GM18861 (cell line): ENCODE measurements around the gene SAMD7.

Source experiments
- ATAC-seq: cut with Tn5 transposase; IDR thresholded peaks from one replicate; pipeline ENCODE4 v1.9.1; 2021; ENCODE audit not compliant: unreplicated experiment

SAMD7 gene, protein sequence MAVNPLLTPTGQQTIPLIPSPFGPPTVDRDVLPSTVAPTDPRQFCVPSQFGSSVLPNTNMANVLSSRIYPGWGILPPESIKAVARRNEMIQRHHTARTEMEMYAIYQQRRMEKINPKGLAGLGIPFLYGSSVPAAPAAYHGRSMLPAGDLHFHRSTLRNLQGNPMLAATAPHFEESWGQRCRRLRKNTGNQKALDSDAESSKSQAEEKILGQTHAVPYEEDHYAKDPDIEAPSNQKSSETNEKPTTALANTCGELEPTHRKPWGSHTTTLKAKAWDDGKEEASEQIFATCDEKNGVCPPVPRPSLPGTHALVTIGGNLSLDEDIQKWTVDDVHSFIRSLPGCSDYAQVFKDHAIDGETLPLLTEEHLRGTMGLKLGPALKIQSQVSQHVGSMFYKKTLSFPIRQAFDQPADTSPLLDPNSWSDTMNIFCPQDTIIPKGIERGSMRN

DNA sequence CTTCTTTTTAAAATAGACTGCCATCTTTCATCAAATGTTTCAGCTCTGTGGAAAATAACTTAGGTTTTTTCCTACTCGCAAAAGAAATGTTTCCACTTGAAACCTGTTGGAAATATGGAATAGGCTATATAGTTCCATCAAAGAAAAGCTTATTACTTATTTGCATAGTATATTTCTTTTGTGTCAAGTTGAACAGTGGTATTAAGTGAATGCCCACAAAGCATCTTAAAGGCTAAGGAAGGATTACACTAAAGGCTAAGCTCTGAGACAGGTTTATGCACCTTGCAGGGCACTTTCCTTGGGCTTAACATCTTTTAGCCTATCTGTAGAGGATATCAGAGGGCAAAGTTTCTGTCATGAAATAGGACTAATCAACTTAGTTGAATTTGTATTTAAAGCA is at the start of gene SAMD7:
SAMD7 (plus strand) TSS at position 301 of the 400 bp plus-strand sequence. CDS start 7,927 bp downstream, outside the sequence.
- ATAC-seq, result no peak

DNA sequence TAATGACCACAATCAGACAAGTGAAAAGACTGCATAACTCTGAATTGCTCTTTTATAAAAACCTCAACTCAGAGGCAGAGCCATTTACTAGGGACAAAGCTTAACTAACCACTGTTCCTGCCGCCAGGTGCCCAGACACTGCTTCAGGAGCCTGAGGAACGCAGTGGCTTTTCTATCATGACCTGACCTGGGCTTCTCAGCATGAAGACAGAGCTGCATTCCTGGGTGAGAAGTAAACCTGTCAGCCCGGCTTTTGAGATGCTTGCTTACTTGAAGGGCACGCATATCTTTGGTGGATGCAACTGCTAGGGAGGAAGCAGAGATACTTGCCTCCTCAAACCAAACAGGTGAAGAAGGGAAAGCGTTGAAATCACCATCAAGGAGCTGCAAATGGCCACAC is 49.5 kb upstream of the SAMD7 start:
- no peak for ATAC-seq

DNA sequence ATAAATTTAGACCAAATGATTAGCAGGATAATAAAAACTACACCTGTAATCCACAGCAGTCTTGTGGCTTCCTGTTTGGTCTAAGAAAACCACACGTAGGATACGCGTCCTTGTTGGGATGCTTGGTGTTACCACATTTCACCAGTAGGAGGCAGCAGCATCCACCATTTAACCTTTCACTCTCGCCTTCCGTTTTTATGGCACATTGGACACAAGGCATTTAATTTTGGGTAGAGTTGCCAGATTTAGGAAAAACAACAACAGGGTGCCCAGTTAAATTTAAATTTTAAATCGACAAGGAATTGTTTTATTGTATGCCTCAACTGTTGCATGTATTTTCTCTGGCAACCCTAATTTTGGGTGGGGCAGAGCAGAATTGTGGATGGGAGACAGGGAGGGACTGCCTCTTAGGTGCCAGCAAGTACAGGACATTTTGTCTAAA is 47.9 kb upstream of the SAMD7 start:
- ATAC-seq, result no peak

DNA sequence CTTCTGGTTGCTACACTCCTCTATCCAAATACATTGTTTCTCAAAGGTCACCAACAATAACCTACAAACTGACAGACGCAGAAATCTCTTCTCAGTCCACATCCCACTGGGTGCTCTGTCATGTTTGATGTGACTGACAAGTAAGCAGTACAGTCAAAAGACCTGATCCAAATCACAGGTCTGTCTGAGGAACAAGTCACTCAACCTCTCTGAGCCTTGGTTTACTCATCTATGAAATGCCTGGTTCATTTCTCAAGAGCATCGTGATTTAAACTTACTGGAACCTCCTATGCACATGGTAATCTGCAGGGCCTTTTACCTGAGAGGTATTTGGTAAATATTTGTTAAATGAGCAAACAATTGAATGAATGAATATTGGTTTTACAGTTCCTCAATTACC is 47.1 kb upstream of the SAMD7 start:
- no peak for ATAC-seq

DNA sequence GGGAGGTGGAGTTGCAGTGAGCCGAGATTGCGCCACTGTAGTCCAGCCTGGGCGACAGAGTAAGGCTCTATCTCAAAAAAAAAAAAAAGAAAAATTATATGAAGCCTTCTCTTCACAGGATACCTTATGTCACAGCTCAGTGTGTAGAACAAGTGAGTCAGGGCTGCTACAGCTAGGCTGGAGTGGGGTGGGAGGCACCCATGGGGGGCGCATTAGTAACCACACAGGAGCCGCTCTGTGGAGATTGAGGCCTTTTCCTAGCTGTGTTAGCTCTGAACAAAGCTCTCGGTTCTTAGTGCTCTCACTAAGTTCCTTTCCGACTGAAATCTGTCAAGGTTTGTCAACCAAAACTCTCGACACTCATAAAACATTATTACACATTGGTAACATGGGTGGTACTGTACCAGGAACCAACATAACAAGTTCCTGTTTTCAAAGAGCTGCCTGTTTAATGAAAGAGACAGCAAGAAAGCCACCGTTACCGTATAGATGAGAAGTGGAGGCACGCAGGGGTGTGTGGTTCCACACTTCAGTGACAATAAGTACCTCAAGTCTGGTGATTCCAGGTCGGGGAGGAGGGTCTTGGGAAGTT is 46.1 kb upstream of the SAMD7 start:
- no peak for ATAC-seq

DNA sequence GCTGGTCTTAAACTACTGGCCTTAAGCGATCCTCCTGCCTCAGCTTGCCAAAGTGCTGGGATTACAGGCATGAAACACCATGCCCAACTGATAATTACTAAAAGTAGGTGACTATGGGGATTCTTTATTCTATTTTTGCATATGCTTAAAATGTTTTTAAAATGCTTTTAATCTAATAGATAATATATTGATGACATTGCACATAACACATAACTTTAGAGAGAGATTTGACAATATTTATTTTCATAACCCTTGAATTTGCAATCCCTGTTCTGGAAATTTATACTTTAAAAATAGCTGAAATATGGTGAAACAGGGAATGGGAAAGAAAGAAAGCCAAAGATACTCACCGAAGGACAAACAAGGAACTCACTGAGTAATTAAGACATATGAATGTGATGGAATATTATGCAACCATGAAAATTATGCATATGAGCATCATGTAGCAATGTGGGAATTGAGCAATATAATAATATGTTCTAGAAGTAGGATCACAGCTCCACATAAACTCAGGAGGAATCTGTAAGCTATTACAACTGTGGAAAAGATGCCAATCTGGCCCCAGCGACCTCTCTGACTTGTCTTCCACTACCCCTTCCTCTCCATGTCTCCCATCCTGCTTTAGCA is 43.7 kb upstream of the SAMD7 start:
- ATAC-seq, result no peak

DNA sequence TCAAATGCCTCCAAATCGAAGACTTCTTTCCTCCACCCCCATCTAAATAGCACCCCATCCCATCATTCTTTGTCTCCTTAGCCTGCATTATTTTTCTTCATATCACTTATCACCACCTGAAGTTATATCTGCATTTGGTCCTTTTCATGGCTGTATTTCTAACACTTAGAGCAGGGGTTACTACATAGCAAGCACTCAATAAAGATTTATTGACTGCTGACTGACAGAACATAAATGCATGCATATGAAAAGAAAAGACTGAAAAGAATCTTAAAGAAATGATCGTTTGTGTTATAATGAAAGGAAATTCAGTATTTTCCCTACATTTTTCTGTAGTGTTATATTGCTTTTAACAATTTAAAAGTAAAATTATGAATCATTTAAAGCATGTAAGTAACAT is 43.0 kb upstream of the SAMD7 start:
- ATAC-seq, result no peak

DNA sequence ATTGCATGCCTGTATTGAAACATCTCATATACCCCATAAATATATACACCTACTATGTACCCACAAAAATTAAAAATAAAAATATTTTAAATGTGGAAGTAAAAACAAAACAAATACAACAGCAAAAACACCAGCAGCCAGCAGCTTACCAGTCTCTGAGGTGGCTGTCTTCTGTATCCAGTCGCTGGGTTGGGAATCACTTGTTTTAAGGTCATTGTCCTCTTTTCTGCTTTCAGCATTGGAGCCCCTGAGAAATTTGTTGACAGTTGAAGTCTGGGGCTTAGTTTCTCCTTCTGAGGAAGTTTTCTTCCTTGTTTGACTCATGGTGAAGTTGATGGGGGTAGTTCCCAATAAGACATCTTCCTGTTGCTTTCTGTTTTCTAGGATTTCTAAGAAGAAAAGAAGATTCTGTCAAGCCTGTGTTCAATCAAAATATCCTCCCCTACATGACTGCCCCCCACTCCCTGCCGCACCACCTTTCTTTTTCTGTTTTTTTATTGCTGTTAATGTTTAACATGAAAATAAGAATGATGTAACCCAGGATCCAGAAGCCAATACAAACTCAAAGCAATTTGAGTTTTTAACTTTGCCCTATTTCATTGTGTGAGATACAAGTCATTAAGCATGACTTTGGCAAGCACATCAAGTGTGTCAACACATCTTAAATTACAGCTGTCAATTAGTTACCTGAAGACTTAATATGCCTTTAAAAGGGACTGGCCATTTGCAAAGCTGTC is 41.7 kb upstream of the SAMD7 start, which contains the start of gene LRRC31:
LRRC31 (minus strand) TSS at position 452 of the 737 bp plus-strand sequence; CDS start at position 324, 128 bp downstream.
- no peak for ATAC-seq

DNA sequence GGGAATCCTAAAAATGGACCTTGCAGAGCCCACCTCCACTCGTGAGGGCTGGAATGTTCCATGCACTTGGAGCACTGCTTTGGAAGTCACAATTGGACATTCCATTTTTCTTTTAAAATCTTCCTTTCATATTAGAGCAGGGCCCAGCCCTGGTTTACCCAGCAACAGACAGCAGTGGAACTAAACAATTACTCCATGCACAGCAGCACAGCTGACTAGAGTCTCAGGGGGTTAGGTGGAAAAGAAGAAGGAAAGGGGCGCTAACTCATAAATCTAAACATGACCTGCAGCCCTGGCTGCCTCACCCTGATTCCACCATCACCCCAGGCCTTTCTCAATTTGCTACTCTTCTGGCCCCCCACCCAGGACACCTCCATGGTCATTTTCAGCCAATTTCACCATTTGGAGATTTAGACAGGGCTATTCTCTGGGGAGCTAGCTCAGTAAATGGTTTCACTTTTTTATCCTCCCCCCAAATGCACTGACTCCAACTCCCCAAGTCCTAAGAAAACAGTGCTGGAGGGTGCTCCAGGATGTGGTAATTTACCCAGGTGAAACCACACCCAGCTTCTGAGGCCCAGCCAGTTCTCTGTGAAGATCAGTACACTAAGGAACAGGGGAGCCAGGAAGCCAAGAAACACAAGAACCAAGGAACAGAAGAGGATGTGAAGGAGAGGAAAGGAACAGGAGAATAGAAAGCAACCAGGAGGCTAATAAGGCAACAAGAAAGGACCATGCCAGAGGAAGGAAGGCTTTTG is 40.1 kb upstream of the SAMD7 start:
- no peak for ATAC-seq

DNA sequence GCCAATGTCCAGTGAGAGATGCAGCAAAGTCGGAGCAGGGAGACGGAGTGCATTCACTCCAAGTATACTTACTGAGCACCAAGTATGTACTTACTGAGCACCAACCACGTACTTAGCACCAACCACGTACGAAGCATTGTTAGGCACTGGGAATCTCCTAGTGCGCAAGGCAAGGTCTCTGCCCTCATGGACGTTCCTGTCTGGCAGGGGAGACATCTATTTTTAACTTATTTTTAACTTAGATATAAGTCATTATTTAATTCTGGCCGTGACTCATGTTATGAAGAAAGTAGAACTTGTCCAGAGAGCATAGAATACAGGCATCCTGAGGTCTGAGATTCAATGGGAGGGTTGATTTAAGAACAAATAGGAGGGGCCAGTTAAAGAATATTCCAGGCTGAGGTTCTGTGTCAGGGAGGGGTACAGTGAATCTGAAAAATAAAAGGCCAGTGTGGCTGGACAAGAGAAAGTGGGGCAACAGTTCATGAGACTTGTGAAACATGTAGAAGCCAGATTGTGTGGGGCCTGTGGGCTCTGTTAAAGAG is 32.3 kb upstream of the SAMD7 start:
- ATAC-seq, result no peak

DNA sequence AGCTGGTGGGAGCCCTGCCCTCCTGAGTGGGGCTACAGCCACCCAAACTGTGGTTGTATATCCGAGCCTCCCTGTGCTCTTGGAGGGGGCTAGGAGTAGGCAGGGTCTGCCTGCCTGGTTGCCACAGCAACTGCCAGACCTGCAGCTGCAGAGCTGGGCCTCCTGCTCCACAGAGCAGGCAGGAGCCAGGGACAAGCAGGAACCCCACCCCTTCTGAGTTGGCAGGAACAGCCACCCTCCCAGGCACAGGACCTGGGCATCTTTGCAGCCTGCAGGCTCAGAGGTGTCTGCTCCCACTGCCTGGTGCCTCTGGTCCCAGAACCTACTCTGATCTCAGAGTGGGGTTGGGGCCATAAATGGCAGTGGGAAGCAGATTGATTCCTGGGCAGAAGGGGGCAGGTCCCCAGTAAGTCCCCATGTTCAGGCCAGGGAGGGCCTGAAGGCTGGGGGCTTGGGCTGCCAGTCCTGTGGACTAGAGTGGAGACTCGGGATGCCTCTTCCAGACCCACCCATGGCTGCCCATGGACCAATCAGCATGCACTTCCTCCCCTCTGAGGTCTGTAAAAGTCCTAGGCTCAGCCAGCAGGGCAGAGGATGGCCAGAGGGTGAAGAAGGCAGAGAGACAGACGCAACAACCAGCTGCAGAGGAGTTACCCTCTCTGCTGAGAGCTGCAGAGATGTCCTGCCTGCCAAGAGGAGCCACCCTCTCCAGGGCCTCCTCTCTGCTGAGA is 31.4 kb upstream of the SAMD7 start:
- ATAC-seq, result no peak

DNA sequence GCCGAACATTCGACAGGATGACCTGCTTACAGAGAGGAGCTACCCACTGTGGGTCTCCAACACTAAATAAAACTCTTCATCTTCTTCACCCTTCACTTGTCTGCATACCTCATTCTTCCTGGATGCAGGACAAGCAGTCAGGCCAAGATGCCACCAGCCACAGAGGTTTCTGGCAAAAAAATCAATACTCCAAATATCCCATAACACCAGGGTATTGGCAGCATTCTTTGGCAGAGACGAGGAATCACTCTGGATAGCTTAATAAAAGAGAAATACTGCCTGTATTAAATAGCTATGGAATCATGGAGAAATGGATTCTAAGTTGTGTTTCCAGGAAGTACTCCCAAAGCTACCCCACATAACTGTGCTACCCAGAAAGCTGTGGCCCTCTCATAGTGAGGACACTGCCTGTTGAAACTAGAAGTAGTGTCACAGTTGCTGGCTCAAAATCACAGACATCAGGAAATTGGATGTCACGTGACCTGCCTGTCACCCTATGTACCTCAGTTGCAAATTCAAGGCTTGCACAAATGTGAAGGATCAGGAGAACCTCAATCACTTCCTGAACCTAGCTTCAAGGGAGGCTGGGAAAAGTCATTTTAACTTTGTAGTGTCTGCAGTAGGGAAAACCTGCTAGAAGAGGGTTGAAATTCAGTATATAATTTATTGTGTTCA is 30.7 kb upstream of the SAMD7 start:
- no peak for ATAC-seq

DNA sequence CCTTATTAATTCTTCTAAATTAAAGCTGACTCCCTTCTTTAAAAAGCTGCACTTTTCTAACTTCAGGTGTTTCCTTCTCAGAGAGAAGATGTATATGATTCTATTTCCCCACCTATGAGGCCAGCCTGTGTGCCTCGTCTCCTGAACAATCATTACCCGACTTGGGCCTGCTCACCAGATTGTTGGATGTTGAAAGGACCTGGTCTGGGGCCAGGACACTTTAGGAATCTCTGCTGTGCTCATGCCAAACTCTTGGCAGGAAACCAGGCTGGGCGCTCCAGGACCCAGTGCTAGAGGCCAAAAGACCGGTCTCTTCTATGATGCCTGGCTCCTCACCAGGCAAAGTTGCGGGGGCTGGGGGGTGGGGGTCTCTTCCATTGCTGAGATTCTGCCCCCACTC is 24.7 kb upstream of the SAMD7 start:
- ATAC-seq, result no peak

DNA sequence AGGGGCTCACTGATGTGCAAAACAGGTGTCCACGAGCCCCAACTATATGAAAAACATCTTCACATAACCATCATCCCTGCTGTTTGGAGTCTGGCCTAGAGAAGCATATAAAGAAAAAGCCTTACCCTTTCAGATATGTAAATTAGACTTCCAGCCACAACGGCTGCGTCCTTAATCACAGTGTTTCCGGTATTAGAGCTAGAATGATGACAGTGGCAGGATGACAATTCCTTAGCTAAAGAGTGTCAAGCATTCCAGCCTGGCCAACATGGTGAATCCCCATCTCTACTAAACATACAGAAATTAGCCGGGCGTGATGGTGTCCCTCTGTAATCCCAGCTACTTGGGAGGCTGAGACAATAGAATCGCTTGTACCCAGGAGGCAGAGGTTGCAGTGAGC is 19.5 kb upstream of the SAMD7 start:
- no peak for ATAC-seq

DNA sequence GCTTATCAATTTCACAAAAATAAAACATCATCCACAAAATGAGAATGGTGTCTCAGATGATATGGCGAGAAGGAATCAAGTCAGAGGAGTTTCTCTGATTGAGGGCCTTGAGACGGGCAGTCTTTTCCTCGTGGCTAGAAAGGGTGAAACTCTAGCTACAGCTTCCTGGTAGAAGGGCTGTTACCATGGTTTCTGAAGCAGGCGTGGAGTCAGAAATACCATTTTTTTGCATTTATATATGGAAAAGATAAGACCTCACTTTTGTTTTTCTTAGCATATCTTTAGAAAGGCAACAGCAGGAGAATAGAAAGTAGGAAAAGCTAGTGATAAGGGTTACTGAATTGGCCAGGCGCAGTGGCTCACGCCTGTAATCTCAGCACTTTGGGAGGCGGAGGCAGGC is 17.3 kb upstream of the SAMD7 start:
- no peak for ATAC-seq

DNA sequence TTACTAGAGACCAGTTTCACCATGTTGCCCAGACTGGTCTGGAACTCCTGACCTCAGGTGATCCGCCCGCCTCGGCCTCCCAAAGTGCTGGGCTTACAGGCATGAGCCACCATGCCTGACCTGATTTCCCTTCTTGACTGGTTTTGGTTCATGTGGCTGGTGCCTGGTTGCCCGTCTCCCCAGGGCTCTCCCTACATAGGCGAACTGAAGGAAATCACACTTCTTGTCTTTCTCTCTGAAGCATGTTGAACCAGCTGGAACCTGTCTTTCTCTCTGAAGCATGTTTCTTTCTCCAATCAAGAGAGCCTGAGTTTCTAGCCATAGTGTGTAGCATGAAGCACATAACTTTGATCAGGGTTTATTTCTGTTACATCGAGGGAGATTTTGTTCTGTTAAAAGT is 16.3 kb upstream of the SAMD7 start:
- no peak for ATAC-seq

DNA sequence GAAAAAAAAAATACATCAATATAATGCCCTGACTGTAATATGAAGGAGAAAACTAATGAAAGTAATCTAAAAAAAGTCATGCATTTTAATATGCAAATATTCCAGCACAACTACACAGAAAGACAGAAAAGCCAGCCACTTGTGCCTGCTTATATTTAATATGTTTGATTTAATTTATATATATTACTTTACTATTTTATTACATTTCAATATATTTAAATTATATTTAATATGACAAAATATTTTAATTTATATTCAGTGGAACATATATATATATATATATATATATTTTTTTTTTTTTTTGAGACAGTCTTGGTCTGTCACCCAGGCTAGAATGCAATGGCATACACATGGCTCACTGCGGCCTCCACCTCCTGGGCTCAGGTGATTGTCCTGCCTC is 14.1 kb upstream of the SAMD7 start:
- no peak for ATAC-seq

DNA sequence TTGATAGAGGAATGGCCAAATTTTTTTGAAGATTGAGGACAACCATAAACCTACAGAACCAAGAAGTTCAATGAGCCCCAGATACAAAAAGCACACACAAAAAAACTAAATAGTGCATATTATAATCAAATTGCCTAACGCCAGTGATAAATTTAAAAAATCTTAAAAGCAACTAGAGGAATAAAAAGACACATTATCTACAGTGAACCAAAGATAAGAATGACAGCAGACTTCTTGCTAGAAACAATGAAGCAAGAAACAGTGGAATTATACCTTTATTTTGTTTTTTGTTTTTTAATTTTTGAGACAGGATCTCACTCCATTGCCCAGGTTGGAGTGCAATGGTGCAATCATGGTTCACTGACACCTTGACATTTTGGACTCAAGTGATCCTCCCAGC is 9.9 kb upstream of the SAMD7 start:
- ATAC-seq, result no peak

DNA sequence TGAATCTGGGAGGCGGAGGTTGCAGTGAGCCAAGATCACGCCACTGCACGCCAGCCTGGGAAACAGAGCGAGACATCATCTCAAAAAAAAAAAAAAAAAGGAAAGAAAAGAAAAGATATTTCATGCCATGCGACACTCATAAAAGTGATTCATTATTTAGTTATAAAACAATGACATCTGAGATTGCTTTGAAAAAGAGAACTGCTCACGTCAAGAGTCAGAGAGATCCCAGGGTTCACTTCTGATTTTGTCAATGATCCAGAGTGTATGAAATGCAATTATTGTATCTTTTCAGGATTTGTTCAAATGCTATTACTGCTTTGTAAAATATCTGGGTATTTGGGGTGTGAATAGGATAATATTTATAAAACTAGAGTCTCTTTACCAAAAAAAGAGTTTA is 6.0 kb upstream of the SAMD7 start:
- no peak for ATAC-seq
